ENCODE measurements around the gene RAB30. TPM values are rescaled to one million over a fixed set of nuclear protein-coding genes. Genes with fewer than 3 reads are reported as not detected.

The RAB30 gene
- polyA plus RNA-seq, 1 donor from 2014 or later = 36.4 TPM

GRCh38 chr11:83115551-83115950 is 43.9 kb upstream of the RAB30 start:
- no peaks in the 10 kb centered on the region for H3K27me3 ChIP-seq (ENCODE audit: insufficient read depth, low read depth, low read length)
- H3F3A ChIP-seq (ENCODE audit: insufficient read depth, low read length, poor library complexity, severe bottlenecking) = no peaks in the 10 kb centered on the region
- H2AFZ ChIP-seq (ENCODE audit: low read depth, low read length) = no peak overlapping the region
- no peaks in the 10 kb centered on the region for H4K20me1 ChIP-seq (ENCODE audit: insufficient read depth)
- no peak overlapping the region for H3K27ac ChIP-seq (ENCODE audit: low read length)
- no peak for TF ChIP-seq EZH2 (IDR thresholded peaks at IDR 0.05; ENCODE audit: borderline replicate concordance, insufficient read depth, low read length, poor library complexity, severe bottlenecking)
- TF ChIP-seq SMC3 (conservative IDR thresholded peaks at IDR 0.05; ENCODE audit: poor library complexity) = no peak
- TF ChIP-seq CTCF (IDR thresholded peaks at IDR 0.05; ENCODE audit: poor library complexity, severe bottlenecking) = no peak
- TF ChIP-seq RAD21 (conservative IDR thresholded peaks at IDR 0.05) = no peak
- no peak for TF ChIP-seq MXI1 (conservative IDR thresholded peaks at IDR 0.05; ENCODE audit: poor library complexity, severe bottlenecking)
- no peak for TF ChIP-seq REST (IDR thresholded peaks at IDR 0.05; ENCODE audit: borderline replicate concordance)
- no peak for TF ChIP-seq EP300 (conservative IDR thresholded peaks at IDR 0.05; ENCODE audit: poor library complexity, severe bottlenecking)
- no peak for TF ChIP-seq POLR2AphosphoS5 (IDR thresholded peaks at IDR 0.05)
- TF ChIP-seq TAF1 (IDR thresholded peaks at IDR 0.05; ENCODE audit: low read depth) = no peak
- no peaks in the 10 kb centered on the region for H3K9me2 ChIP-seq (ENCODE audit: insufficient read depth, low read length)
- no peaks in the 10 kb centered on the region for H3K36me3 ChIP-seq (ENCODE audit: insufficient read depth, low read length)
- H3K9me3 ChIP-seq (ENCODE audit: low read length) = no peaks in the 10 kb centered on the region
- H3K9ac ChIP-seq (ENCODE audit: low read length) = no peak overlapping the region
- H3K4me2 ChIP-seq (ENCODE audit: low read length) = no peak overlapping the region
- no peak overlapping the region for H3K4me3 ChIP-seq (ENCODE audit: low read length)
- no peaks in the 10 kb centered on the region for H3K79me2 ChIP-seq (replicated peaks; ENCODE audit: insufficient read depth, low read length)

- no peak overlapping the region for H3K4me3 ChIP-seq (ENCODE audit: low read length)
- H3K9ac ChIP-seq (ENCODE audit: low read length) = no peak overlapping the region
- no peaks in the 10 kb centered on the region for H3K9me3 ChIP-seq (ENCODE audit: low read length)
- H3K27me3 ChIP-seq (ENCODE audit: insufficient read depth, low read depth, low read length) = no peaks in the 10 kb centered on the region
- no peaks in the 10 kb centered on the region for H3K79me2 ChIP-seq (replicated peaks; ENCODE audit: insufficient read depth, low read length)
- no peaks in the 10 kb centered on the region for H3K36me3 ChIP-seq (ENCODE audit: insufficient read depth, low read length)
- no peak overlapping the region for H3K4me2 ChIP-seq (ENCODE audit: low read length)
- H3F3A ChIP-seq (ENCODE audit: insufficient read depth, low read length, poor library complexity, severe bottlenecking) = no peaks in the 10 kb centered on the region
- TF ChIP-seq EZH2 (IDR thresholded peaks at IDR 0.05; ENCODE audit: borderline replicate concordance, insufficient read depth, low read length, poor library complexity, severe bottlenecking) (no peak), MXI1 (conservative IDR thresholded peaks at IDR 0.05; ENCODE audit: poor library complexity, severe bottlenecking) (no peak), REST (IDR thresholded peaks at IDR 0.05; ENCODE audit: borderline replicate concordance) (no peak), POLR2AphosphoS5 (IDR thresholded peaks at IDR 0.05) (no peak), TAF1 (IDR thresholded peaks at IDR 0.05; ENCODE audit: low read depth) (no peak), SMC3 (conservative IDR thresholded peaks at IDR 0.05; ENCODE audit: poor library complexity) (no peak), EP300 (conservative IDR thresholded peaks at IDR 0.05; ENCODE audit: poor library complexity, severe bottlenecking) (no peak), CTCF (IDR thresholded peaks at IDR 0.05; ENCODE audit: poor library complexity, severe bottlenecking) (no peak), RAD21 (conservative IDR thresholded peaks at IDR 0.05) (no peak)
- no peaks in the 10 kb centered on the region for H3K9me2 ChIP-seq (ENCODE audit: insufficient read depth, low read length)
- no peak overlapping the region for H2AFZ ChIP-seq (ENCODE audit: low read depth, low read length)
- H3K27ac ChIP-seq (ENCODE audit: low read length) = no peak overlapping the region
- no peaks in the 10 kb centered on the region for H4K20me1 ChIP-seq (ENCODE audit: insufficient read depth)
These were observed 43.3 kb upstream of the RAB30 start for GRCh38 chr11:83115026-83115425.
